Coronary artery (tissue), 2 donors: ENCODE results near the gene ENOX1.

Experiments
- DNase-seq: peaks from one replicate; pipeline ENCODE4 v3.0.0-alpha.2; 2017; ENCODE audit warnings: low spot score
- H3K27ac ChIP-seq, 2 donors: fragments of 200-600 bp; sonication (generic); one replicate each; pipeline ENCODE4 v1.5.1; 2016 to 2019
- H3K4me3 ChIP-seq: fragments of 200-600 bp; sonication (generic); 2 replicates; pipeline ENCODE4 v1.5.1; 2016; ENCODE audit warnings: mild to moderate bottlenecking, moderate library complexity
- CTCF ChIP-seq: fragments of 200-600 bp; sonication (generic); IDR thresholded peaks from one replicate; pipeline ENCODE4 v1.5.1; 2019; ENCODE audit warnings: antibody characterized with exemption

The ENOX1 gene

GRCh38 chr13:43237616-43238015, 549.2 kb downstream of the ENOX1 start:
- H3K4me3 ChIP-seq = no peak overlapping the region
- H3K27ac ChIP-seq = no peak overlapping the region
- no peak for TF ChIP-seq CTCF
- DNase-seq = no peak

GRCh38 chr13:43235028-43235427, 551.7 kb downstream of the ENOX1 start:
- no peak overlapping the region for H3K27ac ChIP-seq
- DNase-seq = no peak
- TF ChIP-seq CTCF = no peak
- H3K4me3 ChIP-seq = no peak overlapping the region

GRCh38 chr13:43232873-43233265, 553.9 kb downstream of the ENOX1 start:
- no peak for DNase-seq
- H3K4me3 ChIP-seq = no peak overlapping the region
- no peak for TF ChIP-seq CTCF
- H3K27ac ChIP-seq = no peak overlapping the region

GRCh38 chr13:43232144-43232872, 554.5 kb downstream of the ENOX1 start:
- DNase-seq = no peak
- Histone ChIP-seq H3K4me3 (no peak overlapping the region), H3K27ac (no peak overlapping the region)
- no peak for TF ChIP-seq CTCF

GRCh38 chr13:43230989-43231388, 555.8 kb downstream of the ENOX1 start:
- H3K4me3 ChIP-seq = no peak overlapping the region
- DNase-seq = no peak
- H3K27ac ChIP-seq = no peak overlapping the region
- TF ChIP-seq CTCF = no peak

- H3K27ac ChIP-seq = no peak overlapping the region
- DNase-seq = no peak
Observed at GRCh38 chr13:43229506-43229905, 557.3 kb downstream of the ENOX1 start.

More at GRCh38 chr13:43229506-43229905, 557.3 kb downstream of the ENOX1 start:
- no peak for TF ChIP-seq CTCF
- H3K4me3 ChIP-seq = no peak overlapping the region
